Iris pigment epithelial cell (primary cell): ENCODE measurements around the gene GALNT10.
A peak's percentile ranks its signal among the peaks of the same experiment; 100 is the strongest.

Source experiments
- DNase-seq: peaks from one replicate; pipeline ENCODE4 v3.0.0-alpha.2; 2011; ENCODE audit warnings: low read depth

The GALNT10 gene

GRCh38 chr5:154203798-154204578 lies 13.5 kb downstream of the GALNT10 start:
- DNase-seq, result no peak

GRCh38 chr5:154205441-154206117 lies 15.0 kb downstream of the GALNT10 start:
- DNase-seq, result peak; percentile 84

DNA sequence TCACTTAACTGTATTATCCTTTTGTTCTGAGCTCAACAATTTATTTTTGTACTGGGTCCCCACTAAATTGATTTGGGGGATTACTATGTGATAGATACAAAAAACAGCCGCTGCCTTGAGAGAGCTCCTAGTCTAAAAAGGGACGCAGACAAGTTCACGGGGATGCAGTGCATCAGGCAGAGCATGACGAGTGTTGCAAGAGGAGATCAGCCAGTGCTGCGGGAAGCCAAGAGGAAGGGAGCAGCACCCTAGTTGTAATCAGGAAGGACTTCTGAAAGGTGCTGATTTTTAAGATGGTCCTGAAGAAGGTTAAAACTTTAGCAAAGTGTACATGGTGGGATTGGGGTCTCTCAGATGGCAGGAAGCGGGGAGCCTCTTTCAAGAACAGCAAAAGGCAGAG lies 15.8 kb downstream of the GALNT10 start:
- DNase-seq, result no peak

- DNase-seq, result no peak
Observed at GRCh38 chr5:154207204-154207603, 16.7 kb downstream of the GALNT10 start.

- DNase-seq, result peak; percentile 79
Observed at GRCh38 chr5:154209591-154210081, 19.1 kb downstream of the GALNT10 start.

DNA sequence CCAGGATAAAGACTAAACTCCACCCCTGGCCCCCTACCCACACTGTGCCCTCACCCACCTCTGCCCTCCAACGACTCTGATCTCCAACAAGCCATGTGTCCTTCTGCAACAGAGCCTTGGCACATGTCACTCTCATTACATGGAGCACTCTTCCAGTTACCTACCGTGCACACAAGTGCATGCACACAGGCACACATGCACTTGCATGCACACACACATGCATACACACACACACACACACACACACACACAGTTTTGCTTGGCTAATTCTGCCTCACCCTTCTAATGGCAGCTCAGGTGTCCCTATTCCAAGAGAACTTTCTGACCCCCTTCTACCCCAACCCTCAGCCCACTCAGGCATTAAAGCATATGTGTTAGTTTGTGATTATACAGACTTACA lies 19.6 kb downstream of the GALNT10 start:
- DNase-seq, result no peak

DNA sequence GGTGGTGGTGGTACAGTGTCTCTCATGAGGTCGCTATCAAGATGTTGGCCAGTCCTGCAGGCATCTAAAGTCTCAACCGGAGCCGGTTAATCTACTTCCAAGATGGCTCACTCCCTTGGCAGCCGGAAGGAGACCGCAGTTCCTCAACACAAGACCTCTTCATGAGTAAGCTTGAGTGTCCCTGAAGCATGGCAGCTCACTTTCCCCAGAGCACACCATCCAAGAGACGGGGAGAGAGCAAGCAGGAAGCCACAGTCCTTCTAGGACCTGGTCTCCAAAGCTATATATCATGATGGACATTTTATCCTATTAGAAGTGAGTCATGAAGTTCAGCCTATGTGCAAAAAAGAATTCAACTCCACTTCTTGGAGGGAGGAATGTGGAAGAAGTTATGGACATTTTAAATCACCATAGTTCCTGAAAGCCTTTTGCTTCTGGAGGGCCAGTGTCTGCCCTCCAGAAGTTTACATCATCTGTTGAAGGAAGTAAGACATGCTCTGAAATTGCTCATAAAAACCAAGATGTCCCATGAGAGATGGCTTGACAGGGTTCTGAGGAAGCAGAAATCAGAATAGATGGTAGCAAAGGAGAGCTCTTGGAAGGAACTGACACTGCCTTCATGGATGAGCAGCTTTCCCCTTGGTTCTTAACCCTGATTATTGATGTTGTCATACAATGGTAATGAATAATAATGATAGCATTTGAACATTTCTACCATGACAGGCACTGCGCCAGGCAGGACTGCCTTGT lies 21.3 kb downstream of the GALNT10 start:
- no peak for DNase-seq

GRCh38 chr5:154213592-154213991 lies 23.1 kb downstream of the GALNT10 start:
- DNase-seq, result no peak

- peak; percentile 89 for DNase-seq
Observed at GRCh38 chr5:154214371-154215106, 24.0 kb downstream of the GALNT10 start.

DNA sequence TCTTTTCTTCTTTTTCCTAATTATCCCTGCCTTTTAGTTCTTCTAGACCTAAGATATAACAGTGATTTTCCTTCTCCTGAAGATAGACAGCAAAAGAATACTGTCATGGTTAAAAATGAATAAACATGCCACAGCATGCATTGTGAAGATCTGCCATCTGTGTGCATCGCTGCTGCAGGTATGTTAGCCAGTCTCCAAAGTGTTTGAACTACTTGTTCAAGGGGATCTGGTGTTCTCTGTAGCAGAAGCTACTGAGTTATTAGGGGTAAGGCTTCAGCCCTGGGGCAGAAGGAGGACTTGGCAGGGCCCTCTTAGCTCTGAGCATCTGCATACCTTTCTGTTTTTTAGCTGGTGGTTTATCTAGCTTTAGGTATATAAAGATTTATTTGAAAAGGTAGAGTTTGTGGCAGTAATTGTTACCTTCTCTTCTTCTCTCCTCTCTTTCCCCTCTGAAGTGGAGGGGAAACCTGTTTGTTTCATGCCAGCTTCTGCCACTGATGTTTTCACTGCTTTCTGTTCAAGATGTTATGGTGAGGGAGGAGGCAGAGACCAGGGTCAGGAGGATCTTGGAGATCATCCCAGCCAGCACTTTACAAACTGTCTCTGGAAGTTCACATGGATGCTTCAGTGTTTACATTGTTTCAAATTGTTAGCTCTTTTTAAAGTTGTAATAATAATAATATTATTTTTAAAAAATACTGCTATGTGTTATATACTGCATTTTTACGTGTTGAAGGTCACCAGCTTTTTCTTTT lies 25.2 kb downstream of the GALNT10 start:
- no peak for DNase-seq

- no peak for DNase-seq
Observed at GRCh38 chr5:154217462-154217861, 26.9 kb downstream of the GALNT10 start.

GRCh38 chr5:154218786-154219185 lies 28.3 kb downstream of the GALNT10 start:
- DNase-seq, result no peak

- DNase-seq, result peak; percentile 89
Observed at GRCh38 chr5:154220625-154221024, 30.1 kb downstream of the GALNT10 start.

DNA sequence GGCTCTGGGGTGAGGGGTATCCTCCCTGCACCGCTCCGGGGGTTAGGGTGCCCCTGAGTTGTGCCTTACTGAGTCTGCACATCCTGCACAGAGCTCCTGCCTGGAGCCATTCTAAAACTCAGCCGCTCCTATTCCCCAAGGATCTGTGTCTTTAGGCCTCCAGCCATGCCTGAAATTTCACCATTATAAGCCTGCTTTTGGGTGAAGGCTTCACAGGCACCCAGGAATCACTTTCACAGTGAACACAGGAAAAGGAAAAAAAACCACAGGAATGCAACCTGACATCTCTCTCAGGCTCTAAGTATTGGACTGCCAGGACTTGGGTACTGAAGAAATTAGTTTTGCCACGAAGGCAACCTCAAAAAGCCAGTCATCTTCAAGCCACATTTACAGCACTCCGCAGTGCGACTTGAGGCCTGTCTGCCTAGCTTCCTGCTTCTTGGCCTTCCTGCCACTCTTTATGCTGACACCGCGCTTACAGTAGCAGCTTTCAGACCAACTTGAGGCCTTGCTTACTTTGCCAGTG lies 30.9 kb downstream of the GALNT10 start:
- DNase-seq, result peak; percentile 95

GRCh38 chr5:154222414-154222813 lies 31.9 kb downstream of the GALNT10 start:
- DNase-seq, result no peak

GRCh38 chr5:154223320-154223719 lies 32.8 kb downstream of the GALNT10 start:
- no peak for DNase-seq

DNA sequence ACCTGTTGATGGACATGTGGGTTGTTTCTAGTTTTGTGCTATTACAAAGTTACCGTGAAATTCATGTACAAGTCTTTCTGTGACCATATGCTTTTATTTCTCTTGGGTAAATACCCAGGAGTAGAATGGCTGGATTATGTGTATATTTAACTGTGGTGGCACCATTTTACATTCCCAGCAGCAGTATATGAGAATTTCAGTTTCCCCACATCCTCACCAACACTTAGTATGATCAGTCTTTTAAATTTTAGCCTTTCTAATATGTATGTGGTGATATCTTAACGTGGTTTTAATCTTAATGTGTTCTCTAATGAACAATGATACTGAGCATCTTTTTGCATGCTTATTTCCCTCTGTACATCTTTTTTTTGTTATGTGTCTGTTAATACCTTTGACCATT lies 36.6 kb downstream of the GALNT10 start:
- no peak for DNase-seq

DNA sequence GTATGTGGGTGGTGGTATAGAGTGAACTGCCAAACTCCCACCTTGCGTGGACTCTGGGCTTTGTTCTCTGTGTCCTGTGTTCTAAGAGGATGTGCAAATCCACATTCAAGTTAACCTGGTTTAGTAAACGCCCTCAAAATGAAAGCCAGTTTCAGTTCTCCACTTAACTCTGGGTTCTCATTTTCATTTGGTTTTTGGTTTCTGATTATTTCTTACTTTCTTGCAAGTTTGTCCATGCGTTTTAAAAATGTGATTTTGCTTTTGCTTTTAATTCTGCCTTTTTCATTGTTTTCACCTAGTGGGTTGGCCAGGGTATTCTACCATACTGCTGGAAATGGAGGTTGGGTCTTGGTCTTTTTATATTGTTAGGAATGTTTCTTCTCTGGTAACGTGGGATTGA lies 38.2 kb downstream of the GALNT10 start:
- no peak for DNase-seq

- no peak for DNase-seq
Observed at GRCh38 chr5:154230526-154230925, 40.0 kb downstream of the GALNT10 start.

GRCh38 chr5:154234551-154234950 lies 44.0 kb downstream of the GALNT10 start:
- DNase-seq, result no peak

GRCh38 chr5:154236011-154236410 lies 45.5 kb downstream of the GALNT10 start:
- DNase-seq, result no peak
